Amniotic epithelial cell (primary cell): ENCODE results near the gene HOXB13.
A peak's percentile ranks its signal among the peaks of the same experiment; 100 is the strongest.

Source experiments
- DNase-seq: peaks from one replicate; pipeline ENCODE4 v3.0.0-alpha.2; 2010; ENCODE audit warnings: low read depth

HOXB13 gene

GRCh38 chr17:48704361-48705248 is 23.9 kb downstream of the HOXB13 start:
- DNase-seq = no peak

DNA sequence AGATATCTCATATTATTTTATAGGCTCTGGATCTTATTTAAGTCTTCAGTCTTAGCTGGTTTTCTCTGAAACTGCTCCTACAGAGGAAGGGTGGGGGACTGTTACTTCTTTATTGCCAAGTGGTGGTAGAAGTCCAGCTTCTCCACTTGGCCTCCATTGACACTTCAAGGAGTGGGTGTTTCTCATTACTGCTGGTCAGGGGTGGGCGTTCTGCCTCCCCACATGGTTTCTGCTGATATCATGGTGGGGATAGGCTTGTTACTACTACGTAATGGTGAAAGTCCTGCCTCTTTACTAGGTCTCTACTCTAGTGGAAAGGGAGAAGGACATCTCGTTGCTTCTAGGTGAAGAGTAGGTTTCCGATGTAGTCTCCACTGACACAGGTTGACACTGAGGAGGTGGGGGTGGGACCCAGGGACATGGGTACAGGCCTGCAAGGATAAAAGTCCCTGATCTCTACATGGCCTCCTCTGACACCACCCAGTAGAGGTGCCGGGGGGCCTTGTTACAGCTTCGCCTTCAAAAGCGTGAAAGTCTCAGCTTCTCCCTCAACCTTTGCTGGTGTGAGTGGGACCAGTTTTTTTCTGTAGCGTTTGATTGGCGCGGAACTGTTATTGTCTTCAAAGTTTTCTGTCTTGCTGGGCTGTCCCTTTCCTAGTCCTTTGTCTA is 26.6 kb downstream of the HOXB13 start:
- no peak for DNase-seq

DNA sequence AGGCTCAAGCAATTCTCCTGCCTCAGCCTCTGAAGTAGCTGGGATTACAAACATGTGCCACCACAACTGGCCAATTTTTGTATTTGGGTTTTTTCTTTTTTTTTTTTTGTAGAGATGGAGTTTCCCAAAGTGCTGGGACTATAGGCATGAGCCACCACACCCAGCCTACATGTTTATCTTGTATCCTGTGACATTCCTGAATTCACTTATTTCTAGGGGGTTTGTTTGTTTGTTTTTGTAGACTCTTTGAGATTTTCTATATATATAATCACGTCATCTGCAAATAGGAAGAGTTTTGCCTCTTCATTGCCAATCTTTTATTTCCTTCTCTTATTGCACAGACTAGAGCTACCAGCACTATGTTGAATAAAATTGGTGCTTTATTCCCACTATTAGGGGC is 35.4 kb downstream of the HOXB13 start:
- DNase-seq = no peak

- no peak for DNase-seq
Measured at GRCh38 chr17:48692049-48692448, 36.5 kb downstream of the HOXB13 start.

GRCh38 chr17:48690655-48691054 is 37.9 kb downstream of the HOXB13 start:
- DNase-seq = no peak

DNA sequence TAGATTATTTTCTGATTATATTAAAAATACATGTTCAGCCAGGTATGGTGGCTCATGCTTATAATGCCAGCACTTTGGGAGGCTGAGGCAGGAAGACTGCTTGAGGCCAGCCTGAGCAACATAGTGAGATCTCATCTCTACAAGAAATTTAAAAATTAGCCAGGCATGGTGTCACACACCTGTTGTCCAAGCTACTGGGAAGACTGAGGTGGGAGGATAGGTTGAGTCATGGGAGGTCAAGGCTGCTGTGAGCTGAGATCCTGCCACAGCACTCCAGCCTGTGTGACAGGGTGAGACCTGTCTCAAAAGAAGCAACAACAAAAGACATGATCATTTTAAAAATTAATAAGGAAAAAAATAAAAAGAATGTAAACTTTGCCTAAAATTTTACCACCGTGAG is 46.9 kb downstream of the HOXB13 start:
- DNase-seq = no peak

DNA sequence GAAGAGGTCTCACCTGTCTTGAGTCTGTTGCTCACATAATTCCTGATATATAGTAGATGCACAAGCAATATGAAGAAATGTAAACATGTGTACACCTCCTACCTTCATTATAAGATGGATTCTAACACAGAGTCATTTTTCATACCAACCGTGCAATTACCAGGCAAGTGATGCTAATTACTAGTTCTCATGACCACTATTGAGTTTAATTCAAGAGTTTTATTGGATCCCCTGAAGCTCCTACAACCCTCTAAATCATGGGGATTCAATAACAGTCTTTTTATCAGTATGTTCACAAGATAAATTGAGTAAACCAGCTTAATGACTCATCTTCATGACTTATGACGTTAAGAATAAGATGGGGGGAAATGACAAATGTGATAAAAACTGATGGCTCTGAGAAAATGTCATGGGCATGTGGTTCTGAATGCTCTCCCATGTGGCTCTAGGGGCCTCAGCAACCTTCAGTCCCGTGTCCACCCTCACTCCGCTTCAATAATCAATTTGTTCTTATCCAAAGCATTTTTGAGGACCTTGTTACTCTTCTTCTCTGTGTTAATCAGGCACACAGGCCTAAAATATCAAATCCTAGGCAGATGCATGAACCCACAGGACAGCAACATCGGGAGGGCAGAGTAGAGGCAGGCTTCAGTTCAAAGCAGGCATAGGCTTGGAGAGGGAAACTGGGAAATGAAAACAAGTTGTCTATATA is 49.0 kb downstream of the HOXB13 start:
- no peak for DNase-seq

DNA sequence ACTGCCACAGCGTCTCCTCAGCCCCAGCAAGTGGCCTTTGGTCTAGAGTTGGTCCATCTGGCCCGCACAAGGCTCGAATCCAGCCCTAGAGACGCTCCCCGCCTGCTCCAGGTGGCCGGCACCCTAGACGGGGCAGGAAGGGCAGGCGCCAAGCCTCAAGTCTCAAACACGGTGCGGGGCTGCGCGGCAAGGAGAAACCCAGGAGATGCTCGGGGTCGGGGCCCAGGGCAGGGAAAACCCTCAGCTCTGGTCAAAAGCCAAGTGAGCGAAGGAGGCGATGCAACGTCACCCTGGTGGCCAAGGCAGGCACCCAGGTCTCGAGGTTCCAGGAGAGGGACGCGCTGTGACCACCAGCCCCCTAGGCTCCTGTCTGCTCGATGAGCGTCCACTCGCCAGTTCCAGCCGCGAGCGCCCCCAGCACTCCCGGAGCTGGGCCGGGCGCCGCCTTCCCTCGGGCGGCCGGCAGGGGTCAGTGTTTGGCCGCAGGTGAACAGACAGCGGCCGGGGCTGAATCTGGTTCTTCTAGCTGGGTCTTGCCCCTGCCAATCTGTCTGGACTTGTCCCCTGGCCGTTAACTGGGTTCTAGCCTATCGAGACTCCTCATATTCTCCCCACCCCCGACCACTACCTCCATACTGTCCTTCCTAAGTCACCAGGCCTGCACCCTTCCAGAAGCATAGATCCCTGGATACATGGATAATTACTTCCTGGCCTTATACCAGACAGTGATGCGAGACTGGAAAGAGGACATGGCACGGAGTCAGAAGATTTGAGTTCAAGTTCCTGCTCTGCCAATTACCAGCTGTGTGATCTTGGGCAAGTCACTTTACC is 50.2 kb downstream of the HOXB13 start:
- DNase-seq = peak; percentile 21

GRCh38 chr17:48676963-48677558 is 51.5 kb downstream of the HOXB13 start:
- DNase-seq = no peak
